Lung (tissue), 12 donors: ENCODE data around the gene STAB1. TPM values are rescaled to one million over a fixed set of nuclear protein-coding genes. Genes with fewer than 3 reads are reported as not detected.

Source experiments
- ATAC-seq: fragments of 200-7000 bp; cut with Tn5 transposase; one replicate; pipeline ENCODE4 v1.9.1; 2020; ENCODE audit warnings: moderate number of reproducible peaks; ENCODE audit not compliant: insufficient read depth, low FRiP score
- DNase-seq, 3 donors: peaks; one replicate each; pipeline ENCODE4 v3.0.0-alpha.2; 2013 to 2017
- H3K27ac ChIP-seq, 2 donors: one replicate each; pipeline ENCODE4 v1.5.1; 2013; ENCODE audit warnings: mild to moderate bottlenecking in 2 of 2, moderate library complexity in 2 of 2, control low read depth in 1 of 2, inconsistent platforms in 1 of 2, low read depth in 1 of 2, low read length in 1 of 2
- H3K27me3 ChIP-seq, 3 donors: one replicate each; pipeline ENCODE4 v1.5.1; 2013; ENCODE audit warnings: low read length in 2 of 3; ENCODE audit not compliant: control insufficient read depth in 3 of 3, insufficient read depth in 3 of 3
- H3K36me3 ChIP-seq, 4 donors: one replicate each; pipeline ENCODE4 v1.5.1; 2013; ENCODE audit warnings: low read length in 4 of 4, mild to moderate bottlenecking in 1 of 4, moderate library complexity in 1 of 4; ENCODE audit not compliant: control insufficient read depth in 4 of 4, insufficient read depth in 4 of 4
- H3K4me1 ChIP-seq, 5 donors: one replicate each; pipeline ENCODE4 v1.5.1; 2013; ENCODE audit warnings: low read length in 5 of 5, mild to moderate bottlenecking in 2 of 5, moderate library complexity in 1 of 5; ENCODE audit not compliant: control insufficient read depth in 5 of 5, insufficient read depth in 5 of 5
- H3K4me3 ChIP-seq: one replicate; pipeline ENCODE4 v1.5.1; 2013; ENCODE audit warnings: mild to moderate bottlenecking, control low read depth, moderate library complexity
- H3K9ac ChIP-seq, 2 donors: one replicate each; pipeline ENCODE4 v1.5.1; 2013; ENCODE audit warnings: low read length in 2 of 2, control low read depth in 1 of 2; ENCODE audit not compliant: insufficient read depth in 1 of 2
- H3K9me3 ChIP-seq, 4 donors: one replicate each; pipeline ENCODE4 v1.5.1; 2013; ENCODE audit warnings: low read length in 3 of 4, mild to moderate bottlenecking in 1 of 4, moderate library complexity in 1 of 4; ENCODE audit not compliant: control insufficient read depth in 4 of 4, insufficient read depth in 3 of 4
- CTCF ChIP-seq: IDR thresholded peaks from 2 replicates; pipeline ENCODE4 v1.5.1; 2012; ENCODE audit warnings: mild to moderate bottlenecking; ENCODE audit errors: control extremely low read depth, extremely low read depth
- WGBS, 2 donors: extraction: QIAGEN DNeasy Blood & Tissue Kit; methylation state at CpG; one replicate each; pipeline ENCODE4 v1.1.7; 2013; 5-methylcytosine and 5-hydroxymethylcytosine counted together
- polyA plus RNA-seq, 2 donors: library from polyadenylated mRNA; stranded (reverse); fragments of 200-250 nt; gene quantifications; one replicate each; pipeline ENCODE4 v1.2.1, GENCODE V29; 2013
- total RNA-seq, 2 donors: library from RNA; depleted of rRNA in 1 of 2; stranded (reverse); fragments of >200 nt in 1 of 2; gene quantifications; one replicate each; pipeline ENCODE4 v1.2.1, GENCODE V29; 2014 to 2021
- donor health status: control.
- donor health status: control.
- donor health status: Bipolar disorder and iron deficiency.
- donor health status: healthy.
- donor health status: DM: yes; HTN: yes; CAD: no.

Gene STAB1
- total and polyA plus RNA-seq, 4 donors = 53.1 to 220 (median 193) TPM

- Histone ChIP-seq H3K4me3 (no peak overlapping the region), H3K4me1 (peaks cover 0 to 30% (median 12%) of the 10 kb centered on the region in 5 donors), H3K9me3 (peaks cover 0 to 2% (median 0%) of the 10 kb centered on the region in 4 donors), H3K9ac (no peak overlapping the region), H3K27me3 (no peaks in the 10 kb centered on the region), H3K36me3 (peaks cover 2 to 79% (median 51%) of the 10 kb centered on the region in 4 donors), H3K27ac (no peak overlapping the region)
- no peak for TF ChIP-seq CTCF
- ATAC-seq (no peak), DNase-seq (no peak)
- WGBS, 2 donors = 94 to 95% methylated on average over 28 to 31 of the region's 31 CpGs
Measured at GRCh38 chr3:52487050-52487787, 7.9 kb upstream of the STAB1 start.

GRCh38 chr3:52487788-52488691 is 7.1 kb upstream of the STAB1 start:
- Histone ChIP-seq H3K36me3 (peaks cover 2 to 79% (median 49%) of the 10 kb centered on the region in 4 donors), H3K9me3 (peaks cover 0 to 2% (median 0%) of the 10 kb centered on the region in 4 donors), H3K27me3 (no peaks in the 10 kb centered on the region), H3K9ac (no peak overlapping the region), H3K4me3 (no peak overlapping the region), H3K27ac (no peak overlapping the region), H3K4me1 (peaks cover 0 to 34% (median 12%) of the 10 kb centered on the region in 5 donors)
- TF ChIP-seq CTCF = no peak
- no peak for DNase-seq
- WGBS, 2 donors = 97% methylated on average over 59 of the region's 59 CpGs
- ATAC-seq = no peak

- Histone ChIP-seq H3K9ac (no peak overlapping the region), H3K27ac (no peak overlapping the region), H3K4me1 (peaks cover 0 to 41% (median 8%) of the 10 kb centered on the region in 5 donors), H3K9me3 (peaks cover 0 to 2% (median 0%) of the 10 kb centered on the region in 4 donors), H3K4me3 (no peak overlapping the region), H3K36me3 (peaks cover 2 to 80% (median 48%) of the 10 kb centered on the region in 4 donors), H3K27me3 (no peaks in the 10 kb centered on the region)
- 92 to 96% methylated on average over 3 of the region's 3 CpGs for WGBS, 2 donors
- TF ChIP-seq CTCF = no peak
- ATAC-seq (no peak), DNase-seq (no peak)
Measured at GRCh38 chr3:52488746-52489145, 6.4 kb upstream of the STAB1 start.
